Endothelial cell of umbilical vein (primary cell): ENCODE results near the gene BEND3.

Experiments used
- EZH2 ChIP-seq: IDR thresholded peaks from 2 replicates; pipeline ENCODE4 v1.6.1; 2012; ENCODE audit warnings: borderline replicate concordance, low read depth, mild to moderate bottlenecking, moderate library complexity, low read length, inconsistent platforms; ENCODE audit not compliant: severe bottlenecking
- MYC ChIP-seq: IDR thresholded peaks from one replicate; pipeline ENCODE4 v1.6.1; 2011; ENCODE audit warnings: mild to moderate bottlenecking, low read depth, low read length
- POLR2A ChIP-seq: IDR thresholded peaks from 2 replicates; pipeline ENCODE4 v1.6.1; 2012; ENCODE audit warnings: low read depth, mild to moderate bottlenecking, control low read depth, low read length
- TF ChIP-seq, protein P1 (sequence below), 2 donors: IDR thresholded peaks; 1 replicate in 1 of 2; 2 replicates in 1 of 2; pipeline ENCODE4 v1.5.1; 2011; ENCODE audit warnings: low read length in 2 of 2, mild to moderate bottlenecking in 2 of 2, moderate library complexity in 2 of 2, control low read depth in 1 of 2, inconsistent platforms in 1 of 2, low read depth in 1 of 2; ENCODE audit not compliant: insufficient read depth in 1 of 2; ENCODE audit errors: extremely low read depth in 1 of 2

DNA sequence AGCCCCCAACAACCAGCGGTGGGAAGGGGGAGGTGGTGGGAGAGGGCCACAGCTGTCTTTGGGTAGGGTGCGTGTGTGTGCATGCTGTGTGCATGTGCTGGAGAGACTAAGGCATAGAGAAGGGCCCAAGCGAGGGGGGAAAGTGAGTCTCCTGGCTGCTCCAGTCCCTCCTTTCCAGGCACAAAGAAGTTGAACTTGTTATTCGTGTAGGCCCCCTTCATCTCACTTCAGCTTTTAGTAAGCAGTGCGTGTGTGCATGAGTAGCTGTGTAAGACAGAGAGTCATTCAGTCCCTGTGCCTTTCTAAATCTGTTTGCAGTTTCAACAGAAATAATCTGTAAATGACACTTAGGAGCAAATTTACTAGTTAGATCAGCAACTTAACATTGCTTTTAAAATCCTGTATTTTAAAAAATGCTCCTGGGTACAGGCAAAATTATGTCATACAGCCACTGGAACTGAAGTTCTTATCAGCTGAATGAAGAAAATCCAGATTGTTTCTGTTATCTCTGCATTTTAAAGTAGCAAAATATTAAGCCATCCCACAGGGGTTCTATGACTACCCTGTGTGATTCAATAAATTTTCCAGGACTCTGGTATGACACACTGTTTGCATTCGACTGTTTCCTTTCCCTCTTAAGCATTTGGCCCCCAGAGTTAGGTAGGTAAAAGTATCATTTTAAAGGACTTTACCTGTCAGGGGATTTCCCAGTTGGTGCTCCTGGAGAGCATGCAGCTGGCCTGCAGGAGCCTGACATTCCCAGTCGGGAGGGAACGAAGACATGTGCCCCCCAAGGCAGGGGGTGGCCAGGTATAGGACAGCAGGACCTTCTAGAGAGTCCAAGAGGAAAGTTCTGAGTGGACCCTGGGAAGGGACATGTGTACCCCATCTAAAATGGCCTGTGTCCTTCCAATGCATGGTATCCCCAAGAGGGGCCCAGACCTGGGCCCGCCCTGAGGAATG lies 48.3 kb downstream of the BEND3 start:
- TF ChIP-seq, protein P1, sequence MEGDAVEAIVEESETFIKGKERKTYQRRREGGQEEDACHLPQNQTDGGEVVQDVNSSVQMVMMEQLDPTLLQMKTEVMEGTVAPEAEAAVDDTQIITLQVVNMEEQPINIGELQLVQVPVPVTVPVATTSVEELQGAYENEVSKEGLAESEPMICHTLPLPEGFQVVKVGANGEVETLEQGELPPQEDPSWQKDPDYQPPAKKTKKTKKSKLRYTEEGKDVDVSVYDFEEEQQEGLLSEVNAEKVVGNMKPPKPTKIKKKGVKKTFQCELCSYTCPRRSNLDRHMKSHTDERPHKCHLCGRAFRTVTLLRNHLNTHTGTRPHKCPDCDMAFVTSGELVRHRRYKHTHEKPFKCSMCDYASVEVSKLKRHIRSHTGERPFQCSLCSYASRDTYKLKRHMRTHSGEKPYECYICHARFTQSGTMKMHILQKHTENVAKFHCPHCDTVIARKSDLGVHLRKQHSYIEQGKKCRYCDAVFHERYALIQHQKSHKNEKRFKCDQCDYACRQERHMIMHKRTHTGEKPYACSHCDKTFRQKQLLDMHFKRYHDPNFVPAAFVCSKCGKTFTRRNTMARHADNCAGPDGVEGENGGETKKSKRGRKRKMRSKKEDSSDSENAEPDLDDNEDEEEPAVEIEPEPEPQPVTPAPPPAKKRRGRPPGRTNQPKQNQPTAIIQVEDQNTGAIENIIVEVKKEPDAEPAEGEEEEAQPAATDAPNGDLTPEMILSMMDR (IDR thresholded peaks at IDR 0.05; ENCODE audit: extremely low read depth in 1 of 2, insufficient read depth in 1 of 2, low read depth in 1 of 2, low read length in 2 of 2), result no peak
- TF ChIP-seq MYC (no peak), POLR2A (no peak), EZH2 (no peak)
